Suprapubic skin (tissue), 4 donors: ENCODE measurements around the gene MAPK14.

ENCODE experiments used
- CTCF ChIP-seq, 2 donors: fragments of 200-600 bp in 1 of 2; fragments of 450-650 bp in 1 of 2; sonication (generic) in 1 of 2; IDR thresholded peaks; one replicate each; pipeline ENCODE4 v1.5.1; 2016 to 2019; ENCODE audit warnings: antibody characterized with exemption in 2 of 2, mild to moderate bottlenecking in 1 of 2, moderate library complexity in 1 of 2
- EP300 ChIP-seq: sonication (generic); formaldehyde crosslinking; IDR thresholded peaks from one replicate; pipeline ENCODE4 v1.6.1; 2017; ENCODE audit warnings: antibody characterized with exemption
- POLR2A ChIP-seq, 2 donors: fragments of 450-650 bp; IDR thresholded peaks; one replicate each; pipeline ENCODE4 v1.6.1; 2017; ENCODE audit warnings: antibody characterized with exemption in 2 of 2, mild to moderate bottlenecking in 2 of 2, moderate library complexity in 2 of 2
- POLR2AphosphoS5 ChIP-seq, 3 donors: sonication (generic); formaldehyde crosslinking; IDR thresholded peaks; one replicate each; pipeline ENCODE4 v1.6.1; 2017; ENCODE audit warnings: antibody characterized with exemption in 3 of 3

DNA sequence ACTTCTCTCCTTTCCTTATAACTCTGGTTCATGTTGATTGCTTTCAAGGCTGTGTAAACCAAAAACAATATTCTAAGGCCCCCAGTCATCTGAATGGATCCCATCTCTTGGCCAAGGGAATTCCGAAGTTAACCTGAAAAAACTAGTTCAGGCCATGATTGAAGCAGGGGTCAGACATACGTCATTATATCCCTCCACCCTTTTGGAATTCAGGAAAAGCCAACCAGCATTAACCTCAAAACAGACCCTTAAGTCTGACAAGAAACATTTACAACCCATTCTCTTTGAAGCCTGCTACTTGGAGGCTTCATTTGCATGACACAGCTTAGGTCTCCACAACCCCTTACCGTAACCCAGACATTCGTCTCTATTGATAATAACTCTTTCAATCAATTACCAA lies 42.9 kb upstream of the MAPK14 start:
- TF ChIP-seq CTCF (IDR thresholded peaks at IDR 0.05) = no peak
- no peak for TF ChIP-seq POLR2A (IDR thresholded peaks at IDR 0.05)
- TF ChIP-seq POLR2AphosphoS5 (IDR thresholded peaks at IDR 0.05) = no peak
- TF ChIP-seq EP300 = no peak
